ENCODE data around the gene NINL.

Gene NINL

DNA sequence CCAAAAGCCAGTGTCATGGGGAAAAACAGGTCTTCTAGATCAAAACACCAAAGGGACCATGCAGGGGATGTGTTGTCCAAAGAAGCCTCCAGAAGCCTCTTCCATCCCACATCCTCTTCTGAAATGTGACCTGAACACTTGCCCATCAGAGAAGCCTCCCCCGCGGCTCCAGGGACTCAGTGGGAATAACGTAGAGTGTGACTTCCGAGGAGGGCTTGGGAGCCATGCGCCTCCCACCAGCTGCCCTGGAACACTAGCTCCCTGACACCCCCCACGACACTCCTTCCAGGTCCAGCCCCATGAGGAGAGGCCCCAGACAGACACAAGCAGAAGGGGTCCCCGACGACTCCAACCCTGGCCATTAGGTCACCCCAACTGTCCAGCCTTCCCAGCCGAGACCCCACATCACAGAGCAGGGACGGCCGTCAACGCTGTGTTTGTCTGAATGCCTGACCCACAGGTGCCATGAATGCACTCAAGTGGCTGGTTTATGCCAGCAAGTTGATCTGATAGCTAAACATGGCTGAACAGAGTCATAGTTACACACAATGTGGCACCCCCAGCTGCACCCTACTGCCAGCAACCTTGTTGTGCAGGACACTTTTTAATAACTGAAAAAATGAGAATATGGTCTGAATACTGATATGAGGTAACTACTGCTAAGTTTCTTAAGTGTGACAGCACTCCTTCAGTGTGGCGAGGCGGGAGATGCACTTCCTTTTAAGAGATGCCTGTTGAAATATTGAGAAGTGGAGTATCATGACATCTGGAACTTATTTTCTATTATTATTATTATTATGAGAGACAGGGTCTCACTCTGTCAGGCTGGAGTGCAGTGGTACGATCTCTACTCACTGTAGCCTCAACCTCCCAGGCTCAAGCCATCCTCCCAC lies 119.8 kb downstream of the NINL start:
- POLR2A ChIA-PET = no interaction called here
- WGBS (ENCODE audit: insufficient coverage) = 93% methylated on average over 12 of the region's 15 CpGs

DNA sequence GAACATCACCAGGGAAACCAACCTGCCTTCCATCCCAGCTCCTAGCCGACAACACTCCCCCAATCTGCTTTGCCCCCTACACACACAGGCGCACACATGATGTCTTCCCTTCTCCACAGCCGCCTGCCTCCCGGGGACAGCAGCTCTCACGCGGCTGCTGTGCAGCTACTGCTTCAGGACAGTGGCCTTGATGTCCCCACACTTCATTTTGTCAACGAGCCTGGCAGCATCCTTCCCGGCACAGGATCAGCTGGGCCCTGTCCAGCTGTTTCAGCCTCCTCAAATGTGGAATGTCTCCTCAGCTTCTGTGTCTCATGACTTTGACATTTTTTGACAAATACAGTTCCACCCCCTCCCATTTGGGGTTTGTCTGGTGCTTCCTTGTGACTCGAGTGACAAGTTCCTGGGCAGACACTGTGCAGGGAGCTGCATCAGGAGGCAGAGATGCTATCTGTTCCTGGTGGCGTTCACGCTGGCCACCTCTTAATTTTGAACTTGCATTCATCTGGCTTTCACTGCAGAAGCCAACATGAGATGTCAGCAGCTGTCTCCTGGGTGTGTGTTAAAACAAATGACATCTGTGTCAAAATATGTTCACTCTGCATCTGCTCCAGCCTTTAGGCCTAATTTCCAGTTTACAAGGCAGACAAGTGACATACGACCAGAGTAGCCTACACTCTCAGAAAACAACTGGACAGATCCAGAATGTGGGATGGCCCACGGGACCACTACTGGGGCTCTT lies 120.7 kb downstream of the NINL start:
- Histone ChIP-seq H3K27ac (ENCODE audit: insufficient read depth in 1 of 2, low read depth in 1 of 2, low read length in 2 of 2, poor library complexity in 1 of 2, severe bottlenecking in 2 of 2) (no peak overlapping the region), H3K36me3 (ENCODE audit: control insufficient read depth in 4 of 4, insufficient read depth in 4 of 4, low read length in 3 of 4) (no peaks in the 10 kb centered on the region), H3K9me3 (ENCODE audit: control extremely low read depth in 1 of 5, control insufficient read depth in 4 of 5, insufficient read depth in 2 of 5, low read depth in 1 of 5, low read length in 4 of 5) (no peaks in the 10 kb centered on the region), H3K4me3 (ENCODE audit: control insufficient read depth in 1 of 7, extremely low read depth in 1 of 7, insufficient read depth in 4 of 7, low read depth in 2 of 7, low read length in 6 of 7) (no peak overlapping the region), H3K27me3 (replicated peaks in 2 of 5; ENCODE audit: control insufficient read depth in 4 of 5, insufficient read depth in 5 of 5, low read length in 4 of 5) (no peaks in the 10 kb centered on the region), H3K4me1 (ENCODE audit: control extremely low read depth in 1 of 4, control insufficient read depth in 4 of 4, insufficient read depth in 4 of 4, low read length in 3 of 4) (peaks cover 0 to 11% (median 0%) of the 10 kb centered on the region in 4 experiments)
- DNase-seq = no peak
- 88% methylated on average over 13 of the region's 13 CpGs for WGBS (ENCODE audit: insufficient coverage)
- POLR2A ChIA-PET = no interaction called here
- CTCF ChIA-PET = no interaction called here

More for the DNA sequence above, 119.8 kb downstream of the NINL start:
- H3K36me3 ChIP-seq (ENCODE audit: control insufficient read depth in 4 of 4, insufficient read depth in 4 of 4, low read length in 3 of 4) = no peaks in the 10 kb centered on the region
- H3K4me1 ChIP-seq (ENCODE audit: control extremely low read depth in 1 of 4, control insufficient read depth in 4 of 4, insufficient read depth in 4 of 4, low read length in 3 of 4) = peaks cover 0 to 11% (median 0%) of the 10 kb centered on the region in 4 experiments
- no peak for DNase-seq
- H3K4me3 ChIP-seq (ENCODE audit: control insufficient read depth in 1 of 7, extremely low read depth in 1 of 7, insufficient read depth in 4 of 7, low read depth in 2 of 7, low read length in 6 of 7) = no peak overlapping the region
- CTCF ChIA-PET = no interaction called here
- H3K27me3 ChIP-seq (replicated peaks in 2 of 5; ENCODE audit: control insufficient read depth in 4 of 5, insufficient read depth in 5 of 5, low read length in 4 of 5) = no peaks in the 10 kb centered on the region
- no peaks in the 10 kb centered on the region for H3K9me3 ChIP-seq (ENCODE audit: control extremely low read depth in 1 of 5, control insufficient read depth in 4 of 5, insufficient read depth in 2 of 5, low read depth in 1 of 5, low read length in 4 of 5)
- no peak overlapping the region for H3K27ac ChIP-seq (ENCODE audit: insufficient read depth in 1 of 2, low read depth in 1 of 2, low read length in 2 of 2, poor library complexity in 1 of 2, severe bottlenecking in 2 of 2)

- Histone ChIP-seq H3K4me1 (ENCODE audit: control extremely low read depth in 1 of 4, control insufficient read depth in 4 of 4, insufficient read depth in 4 of 4, low read length in 3 of 4) (peaks cover 0 to 11% (median 0%) of the 10 kb centered on the region in 4 experiments), H3K36me3 (ENCODE audit: control insufficient read depth in 4 of 4, insufficient read depth in 4 of 4, low read length in 3 of 4) (no peaks in the 10 kb centered on the region), H3K27me3 (replicated peaks in 2 of 5; ENCODE audit: control insufficient read depth in 4 of 5, insufficient read depth in 5 of 5, low read length in 4 of 5) (no peaks in the 10 kb centered on the region), H3K27ac (ENCODE audit: insufficient read depth in 1 of 2, low read depth in 1 of 2, low read length in 2 of 2, poor library complexity in 1 of 2, severe bottlenecking in 2 of 2) (no peak overlapping the region), H3K4me3 (ENCODE audit: control insufficient read depth in 1 of 7, extremely low read depth in 1 of 7, insufficient read depth in 4 of 7, low read depth in 2 of 7, low read length in 6 of 7) (no peak overlapping the region), H3K9me3 (ENCODE audit: control extremely low read depth in 1 of 5, control insufficient read depth in 4 of 5, insufficient read depth in 2 of 5, low read depth in 1 of 5, low read length in 4 of 5) (no peaks in the 10 kb centered on the region)
- CTCF ChIA-PET = interaction anchor here (1.2 kb wide), 1 partner anchor 80 kb away, joined by 3 read pairs; no protein-coding TSS in a partner anchor
- DNase-seq = peak in 1 of 3 donors; percentile 8
- POLR2A ChIA-PET = no interaction called here
- 58% methylated on average over 10 of the region's 18 CpGs for WGBS (ENCODE audit: insufficient coverage)
Measured at GRCh38 chr20:25461786-25462545, 123.4 kb downstream of the NINL start.

DNA sequence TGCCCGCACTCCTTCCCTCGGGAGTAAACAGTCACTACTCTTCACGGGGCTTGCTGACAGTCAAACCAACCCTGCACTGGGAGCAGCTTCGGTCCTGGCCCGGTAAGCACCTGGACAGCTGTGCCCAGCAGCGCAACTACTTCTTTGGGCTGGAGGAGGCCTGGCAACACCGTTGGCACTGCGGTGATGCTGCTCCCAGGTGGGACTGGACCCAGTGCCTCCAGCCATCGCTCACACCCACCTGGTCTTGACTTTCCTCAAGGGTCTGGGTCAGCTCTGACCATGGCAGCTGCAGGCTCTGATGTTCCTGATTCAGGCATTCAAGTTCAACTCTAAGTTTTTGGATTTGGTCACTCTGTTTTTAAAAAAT lies 124.1 kb downstream of the NINL start:
- H3K27me3 ChIP-seq (replicated peaks in 2 of 5; ENCODE audit: control insufficient read depth in 4 of 5, insufficient read depth in 5 of 5, low read length in 4 of 5) = no peaks in the 10 kb centered on the region
- ChIA-PET POLR2A (no interaction called here), CTCF (interaction anchor here (1.2 kb wide), 1 partner anchor 80 kb away, joined by 3 read pairs; no protein-coding TSS in a partner anchor)
- no peaks in the 10 kb centered on the region for H3K9me3 ChIP-seq (ENCODE audit: control extremely low read depth in 1 of 5, control insufficient read depth in 4 of 5, insufficient read depth in 2 of 5, low read depth in 1 of 5, low read length in 4 of 5)
- H3K36me3 ChIP-seq (ENCODE audit: control insufficient read depth in 4 of 4, insufficient read depth in 4 of 4, low read length in 3 of 4) = no peaks in the 10 kb centered on the region
- WGBS (ENCODE audit: insufficient coverage) = 95% methylated on average over 6 of the region's 9 CpGs
- H3K4me3 ChIP-seq (ENCODE audit: control insufficient read depth in 1 of 7, extremely low read depth in 1 of 7, insufficient read depth in 4 of 7, low read depth in 2 of 7, low read length in 6 of 7) = no peak overlapping the region
- H3K27ac ChIP-seq (ENCODE audit: insufficient read depth in 1 of 2, low read depth in 1 of 2, low read length in 2 of 2, poor library complexity in 1 of 2, severe bottlenecking in 2 of 2) = no peak overlapping the region
- no peak for DNase-seq
- peaks cover 0 to 11% (median 0%) of the 10 kb centered on the region in 4 experiments for H3K4me1 ChIP-seq (ENCODE audit: control extremely low read depth in 1 of 4, control insufficient read depth in 4 of 4, insufficient read depth in 4 of 4, low read length in 3 of 4)

DNA sequence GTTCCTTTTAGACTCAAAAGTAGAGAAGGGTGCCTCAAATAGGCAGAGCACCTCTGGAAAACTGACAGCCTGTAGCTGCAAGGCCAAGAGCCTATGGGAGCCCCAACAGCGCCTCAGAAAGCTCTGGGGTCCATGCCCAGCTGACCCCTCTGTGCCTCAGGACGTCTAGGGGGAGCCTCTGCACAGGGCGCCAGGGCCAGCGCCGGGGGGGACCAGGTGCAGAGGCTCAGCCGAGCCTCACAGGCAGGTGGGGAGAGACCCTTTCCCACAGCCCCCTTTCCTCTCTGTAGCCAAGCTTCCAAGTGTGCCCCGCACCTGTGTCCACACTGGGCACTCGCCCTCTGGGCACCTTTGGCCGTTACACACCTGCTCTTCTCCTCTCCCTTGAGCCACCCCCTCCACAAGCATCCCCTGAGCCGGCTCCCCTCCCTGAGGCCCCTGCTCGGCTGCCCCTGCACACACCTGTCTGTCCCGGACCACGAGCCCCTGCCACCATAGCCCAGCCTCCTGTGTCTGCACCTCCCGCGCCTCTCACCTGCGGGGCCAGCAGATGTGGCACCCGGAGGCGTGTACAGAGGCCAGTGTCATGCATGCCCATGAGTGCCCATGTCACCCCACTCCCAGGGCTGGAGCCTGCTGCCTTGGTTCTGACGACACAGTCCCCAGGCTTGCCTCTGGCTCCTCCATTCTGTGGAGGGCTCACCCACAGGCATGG lies 124.6 kb downstream of the NINL start:
- POLR2A ChIA-PET = no interaction called here
- Histone ChIP-seq H3K27me3 (replicated peaks in 2 of 5; ENCODE audit: control insufficient read depth in 4 of 5, insufficient read depth in 5 of 5, low read length in 4 of 5) (no peaks in the 10 kb centered on the region), H3K9me3 (ENCODE audit: control extremely low read depth in 1 of 5, control insufficient read depth in 4 of 5, insufficient read depth in 2 of 5, low read depth in 1 of 5, low read length in 4 of 5) (no peaks in the 10 kb centered on the region), H3K4me1 (ENCODE audit: control extremely low read depth in 1 of 4, control insufficient read depth in 4 of 4, insufficient read depth in 4 of 4, low read length in 3 of 4) (peaks cover 0 to 11% (median 0%) of the 10 kb centered on the region in 4 experiments), H3K27ac (ENCODE audit: insufficient read depth in 1 of 2, low read depth in 1 of 2, low read length in 2 of 2, poor library complexity in 1 of 2, severe bottlenecking in 2 of 2) (no peak overlapping the region), H3K4me3 (ENCODE audit: control insufficient read depth in 1 of 7, extremely low read depth in 1 of 7, insufficient read depth in 4 of 7, low read depth in 2 of 7, low read length in 6 of 7) (no peak overlapping the region), H3K36me3 (ENCODE audit: control insufficient read depth in 4 of 4, insufficient read depth in 4 of 4, low read length in 3 of 4) (no peaks in the 10 kb centered on the region)
- 89% methylated on average over 11 of the region's 19 CpGs for WGBS (ENCODE audit: insufficient coverage)
- no peak for DNase-seq
- CTCF ChIA-PET = interaction anchor here (1.2 kb wide), 1 partner anchor 81 kb away, joined by 3 read pairs; no protein-coding TSS in a partner anchor

DNA sequence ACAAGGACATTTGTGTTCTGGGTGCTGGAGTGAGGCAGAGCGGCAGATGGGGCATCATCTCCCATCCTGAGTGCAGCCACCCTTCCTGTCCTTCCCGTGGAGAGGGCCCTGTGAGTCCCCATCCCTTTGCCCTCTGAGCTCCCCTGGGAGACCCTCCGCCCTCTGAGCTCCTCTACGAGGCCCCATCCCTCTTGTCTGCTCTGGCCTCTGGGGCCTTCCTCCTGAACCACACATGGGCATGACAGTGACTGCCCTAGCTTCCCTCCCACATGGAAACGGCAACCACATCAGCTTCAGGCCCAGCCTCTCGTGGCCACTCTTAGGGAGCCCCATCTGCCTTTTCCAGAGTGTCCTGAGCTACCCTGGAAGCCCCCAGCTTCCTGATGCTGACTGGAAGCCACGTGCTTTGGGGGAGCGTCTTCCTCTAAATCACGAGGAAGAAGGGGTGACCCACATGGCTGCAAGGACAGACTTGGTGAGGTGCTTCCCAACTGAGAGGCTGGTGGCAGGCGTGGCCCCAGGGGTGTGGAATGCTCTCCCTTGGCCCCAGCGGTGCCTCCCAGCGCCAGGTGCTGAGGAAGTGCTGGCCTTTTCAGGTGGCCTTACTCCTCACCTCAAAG lies 125.3 kb downstream of the NINL start:
- ChIA-PET CTCF (no interaction called here), POLR2A (no interaction called here)
- H3K27me3 ChIP-seq (replicated peaks in 2 of 5; ENCODE audit: control insufficient read depth in 4 of 5, insufficient read depth in 5 of 5, low read length in 4 of 5) = no peaks in the 10 kb centered on the region
- 89% methylated on average over 12 of the region's 12 CpGs for WGBS (ENCODE audit: insufficient coverage)
- H3K4me3 ChIP-seq (ENCODE audit: control insufficient read depth in 1 of 7, extremely low read depth in 1 of 7, insufficient read depth in 4 of 7, low read depth in 2 of 7, low read length in 6 of 7) = no peak overlapping the region
- peaks cover 0 to 11% (median 0%) of the 10 kb centered on the region in 4 experiments for H3K4me1 ChIP-seq (ENCODE audit: control extremely low read depth in 1 of 4, control insufficient read depth in 4 of 4, insufficient read depth in 4 of 4, low read length in 3 of 4)
- no peak overlapping the region for H3K27ac ChIP-seq (ENCODE audit: insufficient read depth in 1 of 2, low read depth in 1 of 2, low read length in 2 of 2, poor library complexity in 1 of 2, severe bottlenecking in 2 of 2)
- no peaks in the 10 kb centered on the region for H3K36me3 ChIP-seq (ENCODE audit: control insufficient read depth in 4 of 4, insufficient read depth in 4 of 4, low read length in 3 of 4)
- no peak for DNase-seq
- H3K9me3 ChIP-seq (ENCODE audit: control extremely low read depth in 1 of 5, control insufficient read depth in 4 of 5, insufficient read depth in 2 of 5, low read depth in 1 of 5, low read length in 4 of 5) = no peaks in the 10 kb centered on the region
